A549 (cell line): Measurements from ENCODE around the gene MBNL2. TPM values are rescaled to one million over a fixed set of nuclear protein-coding genes. Genes with fewer than 3 reads are reported as not detected.

Experiments used
- ATAC-seq, 2 experiments: fragments of 200-7000 bp in 1 of 2; fragments of >200 bp in 1 of 2; cut with Nextera tagmentation in 1 of 2; cut with Tn5 transposase in 1 of 2; 3 replicates each; pipeline versions ENCODE4 v1.8.0 to v1.9.1; 2018 to 2020; ENCODE audit warnings: mild to moderate bottlenecking in 1 of 2, moderate library complexity in 1 of 2
- CTCF ChIA-PET: fragments of 300-600 bp; sonication (Branson Sonifier 250); formaldehyde crosslinking; extraction: SDS; loops from one replicate; lab custom pipeline; 2021; ENCODE audit warnings: antibody characterized with exemption, inconsistent platforms; lab: Yijun Ruan, JAX
- POLR2A ChIA-PET: fragments of 350-600 bp; formaldehyde crosslinking; extraction: SDS; loops from one replicate; lab custom pipeline; 2021; ENCODE audit warnings: antibody characterized with exemption, inconsistent platforms; lab: Yijun Ruan, JAX
- DNase-seq, 2 experiments: peaks; one replicate each; pipeline versions ENCODE4 v3.0.0 to v3.0.0-alpha.2; 2011 to 2016; ENCODE audit warnings: low read depth in 1 of 2, low spot score in 1 of 2
- FAIRE-seq: peaks from 2 replicates; lab custom pipeline; 2011; peaks lifted over from hg19 to GRCh38; lab: Jason Lieb, UNC
- H3K27ac ChIP-seq, 2 experiments: fragments of >200 bp; sonication (Bioruptor Twin); formaldehyde crosslinking; 3 replicates each; pipeline ENCODE4 v1.5.1; 2016 to 2017
- H3K4me1 ChIP-seq: fragments of >200 bp; sonication (Bioruptor Twin); formaldehyde crosslinking; 3 replicates; pipeline ENCODE4 v1.6.1; 2016
- H3K4me2 ChIP-seq: fragments of >200 bp; sonication (Bioruptor Twin); formaldehyde crosslinking; 3 replicates; pipeline ENCODE4 v1.6.1; 2016
- H3K4me3 ChIP-seq: fragments of >200 bp; sonication (Bioruptor Twin); formaldehyde crosslinking; 3 replicates; pipeline ENCODE4 v1.5.1; 2016
- H3K9me3 ChIP-seq: fragments of >200 bp; sonication (Bioruptor Twin); formaldehyde crosslinking; 3 replicates; pipeline ENCODE4 v1.6.1; 2016
- BHLHE40 ChIP-seq: IDR thresholded peaks from 2 replicates; pipeline ENCODE4 v1.6.1; 2012; ENCODE audit warnings: low read depth, low read length, inconsistent platforms
- CHD2 ChIP-seq: fragments of 150-350 bp; IDR thresholded peaks from 2 replicates; pipeline ENCODE4 v1.6.1; 2014; ENCODE audit warnings: low read length; ENCODE audit not compliant: partially characterized antibody
- CHD4 ChIP-seq: fragments of 200-600 bp; sonication (generic); IDR thresholded peaks from 2 replicates; pipeline ENCODE4 v1.6.1; 2016; ENCODE audit warnings: antibody characterized with exemption, mild to moderate bottlenecking, borderline replicate concordance
- FOSB ChIP-seq: fragments of 250-450 bp; sonication (Bioruptor Pico); IDR thresholded peaks from 2 replicates; pipeline ENCODE4 v1.5.0; 2020; ENCODE audit warnings: mild to moderate bottlenecking, moderate library complexity
- FOXS1 ChIP-seq: fragments of 250-450 bp; sonication (Bioruptor Pico); IDR thresholded peaks from 2 replicates; pipeline ENCODE4 v1.5.0; 2020; ENCODE audit warnings: mild to moderate bottlenecking, moderate library complexity
- GATA3 ChIP-seq: IDR thresholded peaks from 2 replicates; pipeline ENCODE4 v1.6.1; 2012; ENCODE audit warnings: borderline replicate concordance
- HDAC2 ChIP-seq: fragments of 200-600 bp; sonication (generic); IDR thresholded peaks from 2 replicates; pipeline ENCODE4 v1.6.1; 2016
- HOXA7 ChIP-seq: fragments of 250-450 bp; sonication (Bioruptor Pico); IDR thresholded peaks from 2 replicates; pipeline ENCODE4 v1.5.0; 2020; ENCODE audit warnings: mild to moderate bottlenecking, moderate library complexity
- HOXB13 ChIP-seq: fragments of 250-450 bp; sonication (Bioruptor Pico); IDR thresholded peaks from 2 replicates; pipeline ENCODE4 v1.5.0; 2020; ENCODE audit warnings: low read depth, mild to moderate bottlenecking, moderate library complexity
- JUNB ChIP-seq: fragments of >200 bp; sonication (Bioruptor Twin); formaldehyde crosslinking; IDR thresholded peaks from 2 replicates; pipeline ENCODE4 v1.6.1; 2016
- MAFK ChIP-seq: fragments of 450-650 bp; IDR thresholded peaks from 2 replicates; pipeline ENCODE4 v1.6.1; 2014; ENCODE audit not compliant: partially characterized antibody
- MAZ ChIP-seq: fragments of 150-350 bp; IDR thresholded peaks from 2 replicates; pipeline ENCODE4 v1.6.1; 2014; ENCODE audit warnings: antibody characterized with exemption, low read depth, low read length, borderline replicate concordance
- MYC ChIP-seq: IDR thresholded peaks from 2 replicates; pipeline ENCODE4 v1.6.1; 2012; ENCODE audit warnings: mild to moderate bottlenecking, inconsistent platforms, low read length, improper control_type of control experiment, borderline replicate concordance
- NPAS2 ChIP-seq: fragments of 250-450 bp; sonication (Bioruptor Pico); IDR thresholded peaks from 2 replicates; pipeline ENCODE4 v1.8.0; 2022; ENCODE audit warnings: mild to moderate bottlenecking, moderate library complexity, borderline replicate concordance
- NR3C1 ChIP-seq: fragments of >200 bp; sonication (Bioruptor Twin); formaldehyde crosslinking; IDR thresholded peaks from 3 replicates; pipeline ENCODE4 v1.6.1; 2017
- SMC3 ChIP-seq: fragments of >200 bp; sonication (Bioruptor Twin); formaldehyde crosslinking; IDR thresholded peaks from 3 replicates; pipeline ENCODE4 v1.6.1; 2018; ENCODE audit warnings: inconsistent platforms
- TFCP2L1 ChIP-seq: fragments of 250-450 bp; sonication (Bioruptor Pico); IDR thresholded peaks from 2 replicates; pipeline ENCODE4 v1.5.0; 2021; ENCODE audit warnings: mild to moderate bottlenecking
- ZNF302 ChIP-seq: fragments of 250-450 bp; sonication (Bioruptor Pico); IDR thresholded peaks from 2 replicates; pipeline ENCODE4 v1.9.0; 2021; ENCODE audit warnings: inconsistent platforms, mild to moderate bottlenecking, moderate library complexity
- ZSCAN20 ChIP-seq: fragments of 250-450 bp; sonication (Bioruptor Pico); IDR thresholded peaks from 2 replicates; pipeline ENCODE4 v1.8.0; 2022; ENCODE audit warnings: mild to moderate bottlenecking, moderate library complexity
- WGBS: methylation state at CpG from one replicate; pipeline ENCODE4 v1.1.6; 2017; ENCODE audit errors: missing lambda C conversion rate; 5-methylcytosine and 5-hydroxymethylcytosine counted together
- polyA plus RNA-seq, 4 experiments: library from polyadenylated mRNA; depleted of rRNA in 3 of 4; stranded (reverse); fragments of >200 nt; fragmentation: RNase III in 1 of 4; extraction: RNeasy Plus Mini Kit Qiagen cat#74134 plus additional on column Dnase treatment in 1 of 4; gene quantifications; 2 replicates in 3 of 4; 3 replicates in 1 of 4; pipeline ENCODE4 v1.2.3, GENCODE V29; 2011 to 2017
- TF ChIP-seq, protein P1 (sequence below): IDR thresholded peaks from 2 replicates; pipeline ENCODE4 v1.6.1; 2012
- TF ChIP-seq, protein P2 (sequence below): fragments of 250-450 bp; sonication (Bioruptor Pico); IDR thresholded peaks from 2 replicates; pipeline ENCODE4 v1.5.0; 2020; ENCODE audit warnings: low read depth, mild to moderate bottlenecking, moderate library complexity
- TF ChIP-seq, protein P3 (sequence below): fragments of 450-650 bp; IDR thresholded peaks from 2 replicates; pipeline ENCODE4 v1.6.1; 2014; ENCODE audit warnings: antibody characterized with exemption

Gene MBNL2
- polyA plus RNA-seq, 2 of the 4 experiments (the other 2 are of a cell fraction), result 18.7 to 20.6 TPM

DNA sequence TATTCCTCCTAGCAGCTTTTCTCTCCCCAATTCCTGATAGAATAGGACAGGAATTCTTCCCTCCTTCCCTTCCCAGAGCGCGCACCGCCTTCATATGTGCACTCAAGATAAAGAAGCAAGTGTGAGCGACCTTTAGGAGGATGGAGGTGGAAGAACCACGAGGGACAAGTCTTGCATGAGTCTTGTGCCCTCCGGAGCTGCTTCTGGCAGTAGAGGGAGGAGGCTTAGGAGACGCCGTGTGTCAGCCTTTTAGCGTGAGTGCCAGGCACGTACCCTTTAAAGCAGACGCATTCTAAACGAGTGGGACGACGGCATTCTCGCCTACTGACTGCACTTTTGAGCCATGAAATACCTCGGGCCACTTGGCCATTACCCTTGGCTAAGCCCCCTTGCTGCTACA is 116.4 kb downstream of the MBNL2 start:
- Histone ChIP-seq H3K4me3 (no peak overlapping the region), H3K27ac (no peak overlapping the region; a peak in 1 of 6 replicates), H3K4me1 (peaks cover 40% of the 10 kb centered on the region), H3K9me3 (no peaks in the 10 kb centered on the region), H3K4me2 (no peak overlapping the region)
- WGBS, result 89% methylated on average over 15 of the region's 16 CpGs
- FAIRE-seq (no peak), DNase-seq (no peak), ATAC-seq (no peak)
- CTCF ChIA-PET, result interaction anchor here (1.0 kb wide), 1 partner anchor 126 kb away, joined by 3 read pairs; no protein-coding TSS in a partner anchor
- TF ChIP-seq CHD2, result no peak
- TF ChIP-seq, protein P1, sequence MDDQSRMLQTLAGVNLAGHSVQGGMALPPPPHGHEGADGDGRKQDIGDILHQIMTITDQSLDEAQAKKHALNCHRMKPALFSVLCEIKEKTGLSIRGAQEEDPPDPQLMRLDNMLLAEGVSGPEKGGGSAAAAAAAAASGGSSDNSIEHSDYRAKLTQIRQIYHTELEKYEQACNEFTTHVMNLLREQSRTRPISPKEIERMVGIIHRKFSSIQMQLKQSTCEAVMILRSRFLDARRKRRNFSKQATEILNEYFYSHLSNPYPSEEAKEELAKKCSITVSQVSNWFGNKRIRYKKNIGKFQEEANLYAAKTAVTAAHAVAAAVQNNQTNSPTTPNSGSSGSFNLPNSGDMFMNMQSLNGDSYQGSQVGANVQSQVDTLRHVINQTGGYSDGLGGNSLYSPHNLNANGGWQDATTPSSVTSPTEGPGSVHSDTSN, result no peak
- no peak for TF ChIP-seq HOXB13 (CRISPR knock-in tag)
- TF ChIP-seq, protein P2, sequence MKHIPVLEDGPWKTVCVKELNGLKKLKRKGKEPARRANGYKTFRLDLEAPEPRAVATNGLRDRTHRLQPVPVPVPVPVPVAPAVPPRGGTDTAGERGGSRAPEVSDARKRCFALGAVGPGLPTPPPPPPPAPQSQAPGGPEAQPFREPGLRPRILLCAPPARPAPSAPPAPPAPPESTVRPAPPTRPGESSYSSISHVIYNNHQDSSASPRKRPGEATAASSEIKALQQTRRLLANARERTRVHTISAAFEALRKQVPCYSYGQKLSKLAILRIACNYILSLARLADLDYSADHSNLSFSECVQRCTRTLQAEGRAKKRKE (CRISPR knock-in tag), result no peak
- no peak for TF ChIP-seq CHD4
- TF ChIP-seq HDAC2, result no peak
- TF ChIP-seq HOXA7, result no peak
- no peak for TF ChIP-seq MAZ
- TF ChIP-seq ZNF302, result no peak
- no peak for TF ChIP-seq NR3C1
- no peak for TF ChIP-seq FOSB (CRISPR knock-in tag)
- no peak for TF ChIP-seq ZSCAN20 (CRISPR knock-in tag)
- no peak for TF ChIP-seq BHLHE40
- no peak for TF ChIP-seq NPAS2 (CRISPR knock-in tag)
- TF ChIP-seq TFCP2L1 (CRISPR knock-in tag), result no peak
- TF ChIP-seq FOXS1 (CRISPR knock-in tag), result no peak
- no peak for TF ChIP-seq JUNB
- TF ChIP-seq SMC3, result no peak
- no peak for TF ChIP-seq MYC
- POLR2A ChIA-PET, result no interaction called here

DNA sequence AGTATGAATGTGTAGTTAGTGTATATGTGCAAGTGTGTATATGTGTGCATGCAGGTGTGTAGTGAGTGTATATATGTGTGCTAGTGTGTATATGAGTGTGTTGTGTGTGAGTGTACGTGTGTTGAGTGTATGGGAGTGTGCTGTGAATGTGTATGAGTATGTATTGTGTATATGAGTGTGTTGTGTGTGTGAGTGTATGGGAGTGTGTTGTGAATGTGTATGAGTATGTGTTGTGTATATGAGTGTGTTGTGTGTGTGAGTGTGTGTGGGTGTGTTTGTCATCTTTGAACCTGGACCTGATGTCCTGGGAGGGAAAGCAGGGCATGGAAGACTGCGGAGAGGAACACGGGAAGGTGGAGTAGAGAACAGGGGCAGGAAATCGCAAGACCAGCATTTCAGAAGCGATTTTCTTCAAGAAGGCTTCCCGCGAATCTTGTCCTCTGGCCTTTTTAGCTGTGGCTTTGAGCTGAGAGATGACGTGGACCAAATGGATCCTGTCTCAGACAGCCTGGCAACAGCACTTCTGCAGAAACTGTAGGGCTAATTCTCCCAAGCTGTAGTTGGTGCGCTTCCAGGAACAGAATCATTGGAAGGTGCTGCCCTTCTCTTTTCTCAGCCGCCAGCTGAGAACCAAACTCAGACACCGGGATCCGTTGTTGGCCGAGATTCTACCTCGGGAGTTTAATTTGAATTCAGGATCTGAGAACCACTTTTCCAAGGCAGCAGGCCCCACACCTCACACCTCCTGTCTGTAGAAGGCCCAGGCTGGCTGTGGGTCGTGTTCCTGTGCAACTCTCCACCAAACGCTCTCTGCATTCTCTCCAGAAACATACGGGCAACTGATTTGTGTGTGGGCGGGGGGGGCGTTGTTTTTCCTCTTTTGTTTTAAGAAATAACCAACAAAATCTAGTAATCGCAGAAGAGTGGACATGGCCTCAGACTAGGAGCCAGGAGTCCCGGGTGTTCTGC is 117.2 kb downstream of the MBNL2 start:
- no peak overlapping the region for H3K4me2 ChIP-seq
- peaks cover 46% of the 10 kb centered on the region for H3K4me1 ChIP-seq
- POLR2A ChIA-PET, result no interaction called here
- no peak overlapping the region for H3K4me3 ChIP-seq
- CTCF ChIA-PET, result no interaction called here
- no peak; a peak in 1 of 6 replicates for ATAC-seq
- no peak for FAIRE-seq
- peak in 1 of 2 experiments; percentile 28 for DNase-seq
- 81% methylated on average over 18 of the region's 21 CpGs for WGBS
- H3K27ac ChIP-seq, result peak overlapping the region; percentile 12 to 84; a peak in 3 of 6 replicates
- TF ChIP-seq MAZ, result no peak
- TF ChIP-seq HOXA7, result no peak
- no peak for TF ChIP-seq MYC
- TF ChIP-seq, protein P3, sequence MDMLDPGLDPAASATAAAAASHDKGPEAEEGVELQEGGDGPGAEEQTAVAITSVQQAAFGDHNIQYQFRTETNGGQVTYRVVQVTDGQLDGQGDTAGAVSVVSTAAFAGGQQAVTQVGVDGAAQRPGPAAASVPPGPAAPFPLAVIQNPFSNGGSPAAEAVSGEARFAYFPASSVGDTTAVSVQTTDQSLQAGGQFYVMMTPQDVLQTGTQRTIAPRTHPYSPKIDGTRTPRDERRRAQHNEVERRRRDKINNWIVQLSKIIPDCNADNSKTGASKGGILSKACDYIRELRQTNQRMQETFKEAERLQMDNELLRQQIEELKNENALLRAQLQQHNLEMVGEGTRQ, result no peak
- TF ChIP-seq SMC3, result no peak
- no peak for TF ChIP-seq GATA3
- TF ChIP-seq MAFK, result peak; percentile 59
- H3K9me3 ChIP-seq, result no peaks in the 10 kb centered on the region
